Thoracic aorta (tissue), 2 donors: Measurements from ENCODE around the gene CDCA7. TPM values are rescaled to one million over a fixed set of nuclear protein-coding genes. Genes with fewer than 3 reads are reported as not detected.

Source experiments
- ATAC-seq: fragments of 150-250 bp; one replicate; pipeline ENCODE4 v1.8.0; 2017; ENCODE audit warnings: low read depth; ENCODE audit not compliant: insufficient number of reproducible peaks, low FRiP score
- DNase-seq: peaks from one replicate; pipeline ENCODE4 v3.0.0-alpha.2; 2020; ENCODE audit warnings: low spot score
- H3K27ac ChIP-seq, 2 donors: fragments of 200-600 bp; sonication (generic); 1 replicate in 1 of 2; 2 replicates in 1 of 2; pipeline ENCODE4 v1.5.1; 2016; ENCODE audit warnings: mild to moderate bottlenecking in 2 of 2, moderate library complexity in 2 of 2
- H3K27me3 ChIP-seq: fragments of 200-600 bp; sonication (generic); replicated peaks from 2 replicates; pipeline ENCODE4 v1.6.0; 2016; ENCODE audit warnings: mild to moderate bottlenecking; ENCODE audit not compliant: insufficient read depth
- H3K36me3 ChIP-seq: fragments of 200-600 bp; sonication (generic); one replicate; pipeline ENCODE4 v1.5.1; 2016
- H3K4me1 ChIP-seq, 2 donors: fragments of 200-600 bp; sonication (generic); 1 replicate in 1 of 2; 2 replicates in 1 of 2; pipeline versions ENCODE4 v1.5.1 to v1.6.0; 2016; ENCODE audit warnings: low read depth in 2 of 2, mild to moderate bottlenecking in 1 of 2; ENCODE audit not compliant: control insufficient read depth in 1 of 2
- H3K4me3 ChIP-seq: fragments of 200-600 bp; sonication (generic); 2 replicates; pipeline ENCODE4 v1.5.1; 2016; ENCODE audit warnings: mild to moderate bottlenecking
- H3K9me3 ChIP-seq: fragments of 200-600 bp; sonication (generic); 2 replicates; pipeline ENCODE4 v1.5.1; 2016
- total RNA-seq, 2 donors: library from RNA; depleted of rRNA; stranded (reverse); fragments of >200 nt; gene quantifications; one replicate each; pipeline versions ENCODE4 v1.1.0 to v1.2.3, GENCODE V29; 2016
- TF ChIP-seq, protein P1 (sequence below): fragments of 200-600 bp; sonication (generic); IDR thresholded peaks from one replicate; pipeline ENCODE4 v1.5.1; 2019; ENCODE audit warnings: antibody characterized with exemption

Gene CDCA7
- total RNA-seq, 2 donors from 2014 or later = 4.9 TPM; not detected in 1

DNA sequence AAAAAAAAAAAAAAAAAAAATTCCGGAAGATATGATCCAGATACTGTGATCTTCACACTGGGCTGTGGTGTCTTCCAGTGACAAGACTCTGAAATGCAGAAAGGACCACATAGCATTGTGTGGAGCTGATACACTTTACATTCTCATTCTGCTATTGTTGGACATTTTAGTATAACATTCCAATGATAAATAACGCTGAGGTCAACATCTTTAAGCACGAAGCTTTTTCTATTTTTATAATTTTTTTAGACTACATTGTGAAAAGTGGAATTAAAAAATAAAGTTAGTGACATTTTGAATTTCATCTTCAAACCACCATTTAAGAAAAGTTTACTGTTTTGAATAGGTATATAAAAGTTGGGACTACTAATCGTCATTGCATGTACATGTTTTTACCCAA is 62.7 kb downstream of the CDCA7 start:
- TF ChIP-seq, protein P1, sequence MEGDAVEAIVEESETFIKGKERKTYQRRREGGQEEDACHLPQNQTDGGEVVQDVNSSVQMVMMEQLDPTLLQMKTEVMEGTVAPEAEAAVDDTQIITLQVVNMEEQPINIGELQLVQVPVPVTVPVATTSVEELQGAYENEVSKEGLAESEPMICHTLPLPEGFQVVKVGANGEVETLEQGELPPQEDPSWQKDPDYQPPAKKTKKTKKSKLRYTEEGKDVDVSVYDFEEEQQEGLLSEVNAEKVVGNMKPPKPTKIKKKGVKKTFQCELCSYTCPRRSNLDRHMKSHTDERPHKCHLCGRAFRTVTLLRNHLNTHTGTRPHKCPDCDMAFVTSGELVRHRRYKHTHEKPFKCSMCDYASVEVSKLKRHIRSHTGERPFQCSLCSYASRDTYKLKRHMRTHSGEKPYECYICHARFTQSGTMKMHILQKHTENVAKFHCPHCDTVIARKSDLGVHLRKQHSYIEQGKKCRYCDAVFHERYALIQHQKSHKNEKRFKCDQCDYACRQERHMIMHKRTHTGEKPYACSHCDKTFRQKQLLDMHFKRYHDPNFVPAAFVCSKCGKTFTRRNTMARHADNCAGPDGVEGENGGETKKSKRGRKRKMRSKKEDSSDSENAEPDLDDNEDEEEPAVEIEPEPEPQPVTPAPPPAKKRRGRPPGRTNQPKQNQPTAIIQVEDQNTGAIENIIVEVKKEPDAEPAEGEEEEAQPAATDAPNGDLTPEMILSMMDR = no peak
- H3K27ac ChIP-seq = no peak overlapping the region
- DNase-seq = no peak
- H3K4me3 ChIP-seq = no peak overlapping the region
- H3K36me3 ChIP-seq = no peaks in the 10 kb centered on the region
- H3K27me3 ChIP-seq = no peaks in the 10 kb centered on the region
- no peaks in the 10 kb centered on the region for H3K9me3 ChIP-seq
- ATAC-seq = no peak
- H3K4me1 ChIP-seq = no peaks in the 10 kb centered on the region

DNA sequence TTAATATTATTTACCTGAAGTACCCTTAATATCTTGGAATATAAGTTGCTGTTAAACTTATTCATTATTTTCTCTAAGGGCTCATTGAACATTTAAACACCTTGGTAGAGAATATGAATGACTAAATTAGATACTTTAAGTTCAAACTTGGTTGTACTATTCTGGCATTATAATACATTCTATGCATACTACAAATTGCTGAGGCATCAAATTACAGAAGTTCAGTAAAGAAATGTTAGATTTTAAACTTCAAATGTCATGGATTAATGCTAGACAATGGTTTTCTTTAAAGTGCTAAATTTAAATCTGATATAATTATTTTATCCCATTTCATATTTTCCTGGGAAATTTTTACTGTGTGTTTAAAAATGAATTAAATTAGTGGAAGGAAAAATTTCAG is 63.1 kb downstream of the CDCA7 start:
- no peak overlapping the region for H3K27ac ChIP-seq
- H3K4me1 ChIP-seq = no peaks in the 10 kb centered on the region
- ATAC-seq (no peak), DNase-seq (no peak)
- no peak overlapping the region for H3K4me3 ChIP-seq
- no peaks in the 10 kb centered on the region for H3K27me3 ChIP-seq
- H3K9me3 ChIP-seq = no peaks in the 10 kb centered on the region
- no peaks in the 10 kb centered on the region for H3K36me3 ChIP-seq
- TF ChIP-seq, protein P1 = no peak
